ENCODE data around the gene IL17C. TPM values are rescaled to one million over a fixed set of nuclear protein-coding genes. Genes with fewer than 3 reads are reported as not detected.

IL17C gene
- total and polyA plus RNA-seq, 2 donors (not counting 3 experiments of a cell fraction or from before 2014, with no cell fraction given) = 0.17 TPM; not detected in 1

DNA sequence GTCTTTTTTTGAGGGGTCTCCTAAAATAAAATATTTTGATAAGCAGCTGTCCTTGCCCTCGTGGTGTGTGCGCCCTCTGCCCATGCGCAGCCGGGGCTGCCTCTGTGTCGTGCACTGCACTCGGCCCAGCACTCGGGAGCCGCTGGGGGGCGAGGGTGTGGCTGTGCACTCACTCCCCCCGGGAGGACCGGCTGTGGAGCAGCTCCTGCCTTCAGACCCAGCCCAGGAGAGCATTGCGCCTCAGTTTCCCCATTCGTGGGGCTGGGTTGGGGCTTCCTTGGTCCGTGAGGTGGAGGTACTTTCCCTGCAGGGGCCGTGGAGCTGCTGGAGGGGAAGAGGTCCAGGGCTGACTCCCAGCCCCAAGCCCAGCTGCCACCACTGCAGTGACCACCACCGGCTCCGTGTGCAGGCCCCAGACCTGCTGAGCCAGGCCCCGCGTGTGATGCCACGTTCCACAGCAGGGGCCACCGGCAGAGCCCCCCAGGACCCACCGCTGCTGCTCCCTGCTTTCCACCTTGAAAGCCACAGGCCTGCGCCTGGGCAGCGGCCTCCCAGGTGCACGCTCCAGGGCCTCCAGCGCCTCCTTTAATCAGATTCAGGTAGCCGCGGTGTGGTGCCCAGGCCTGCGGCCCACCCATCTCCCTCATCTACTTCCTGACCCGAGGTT is 6.3 kb upstream of the IL17C start:
- H3K27ac ChIP-seq (ENCODE audit: insufficient read depth, low read depth, low read length) = no peak overlapping the region
- no peak overlapping the region for H2AFZ ChIP-seq (ENCODE audit: low read depth, low read length)
- intact Hi-C loops (cut with micrococcal nuclease) (no loop called here), dilution Hi-C loops (cut with MboI; ENCODE audit: extremely low pct_ligation_motif_present, low sequenced_read_pairs) (no loop called here)
- H3K4me2 ChIP-seq (ENCODE audit: insufficient read depth, low read length) = no peak overlapping the region
- peaks cover 2 to 16% of the 10 kb centered on the region in 2 experiments for H3K36me3 ChIP-seq (ENCODE audit: control insufficient read depth in 2 of 2, extremely low read depth in 1 of 2, insufficient read depth in 2 of 2, low read length in 2 of 2)
- H3K4me3 ChIP-seq (replicated peaks in 1 of 3; ENCODE audit: insufficient read depth in 1 of 3, low read depth in 1 of 3, low read length in 3 of 3) = no peak overlapping the region
- DNase-seq (ENCODE audit: low read depth, low spot score) (no peak), FAIRE-seq (no peak)
- POLR2A ChIA-PET = no interaction called here
- peaks cover 8% of the 10 kb centered on the region for H3K4me1 ChIP-seq (ENCODE audit: control insufficient read depth, extremely low read depth, insufficient read depth, low read length)
- H3K9me1 ChIP-seq (replicated peaks; ENCODE audit: control insufficient read depth, extremely low read depth, insufficient read depth, low read length) = no peaks in the 10 kb centered on the region
- H3K27me3 ChIP-seq (ENCODE audit: control insufficient read depth in 2 of 2, insufficient read depth in 2 of 2, low read length in 2 of 2) = no peaks in the 10 kb centered on the region
- CTCF ChIA-PET = no interaction called here
- TF ChIP-seq MYC (IDR thresholded peaks at IDR 0.05; ENCODE audit: low read depth, low read length) (no peak), JUN (IDR thresholded peaks at IDR 0.05; ENCODE audit: borderline replicate concordance, insufficient read depth, insufficient read length, low read depth) (no peak), GATA2 (IDR thresholded peaks at IDR 0.05; ENCODE audit: insufficient read depth, insufficient read length, low read depth, low read length) (no peak), FOS (IDR thresholded peaks at IDR 0.05; ENCODE audit: borderline replicate concordance, insufficient read depth, low read length) (no peak), POLR2AphosphoS5 (IDR thresholded peaks at IDR 0.05; ENCODE audit: insufficient read depth, low read depth, low read length) (no peak), POLR2A (IDR thresholded peaks at IDR 0.05; ENCODE audit: low read depth, low read length) (no peak), EZH2 (IDR thresholded peaks at IDR 0.05; ENCODE audit: borderline replicate concordance, low read depth, low read length, severe bottlenecking) (no peak)
- TF ChIP-seq, protein P1, sequence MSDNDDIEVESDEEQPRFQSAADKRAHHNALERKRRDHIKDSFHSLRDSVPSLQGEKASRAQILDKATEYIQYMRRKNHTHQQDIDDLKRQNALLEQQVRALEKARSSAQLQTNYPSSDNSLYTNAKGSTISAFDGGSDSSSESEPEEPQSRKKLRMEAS (IDR thresholded peaks at IDR 0.05; ENCODE audit: insufficient read depth, insufficient read length) = no peak
- TF ChIP-seq, protein P2, sequence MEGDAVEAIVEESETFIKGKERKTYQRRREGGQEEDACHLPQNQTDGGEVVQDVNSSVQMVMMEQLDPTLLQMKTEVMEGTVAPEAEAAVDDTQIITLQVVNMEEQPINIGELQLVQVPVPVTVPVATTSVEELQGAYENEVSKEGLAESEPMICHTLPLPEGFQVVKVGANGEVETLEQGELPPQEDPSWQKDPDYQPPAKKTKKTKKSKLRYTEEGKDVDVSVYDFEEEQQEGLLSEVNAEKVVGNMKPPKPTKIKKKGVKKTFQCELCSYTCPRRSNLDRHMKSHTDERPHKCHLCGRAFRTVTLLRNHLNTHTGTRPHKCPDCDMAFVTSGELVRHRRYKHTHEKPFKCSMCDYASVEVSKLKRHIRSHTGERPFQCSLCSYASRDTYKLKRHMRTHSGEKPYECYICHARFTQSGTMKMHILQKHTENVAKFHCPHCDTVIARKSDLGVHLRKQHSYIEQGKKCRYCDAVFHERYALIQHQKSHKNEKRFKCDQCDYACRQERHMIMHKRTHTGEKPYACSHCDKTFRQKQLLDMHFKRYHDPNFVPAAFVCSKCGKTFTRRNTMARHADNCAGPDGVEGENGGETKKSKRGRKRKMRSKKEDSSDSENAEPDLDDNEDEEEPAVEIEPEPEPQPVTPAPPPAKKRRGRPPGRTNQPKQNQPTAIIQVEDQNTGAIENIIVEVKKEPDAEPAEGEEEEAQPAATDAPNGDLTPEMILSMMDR (IDR thresholded peaks at IDR 0.05; ENCODE audit: extremely low read depth in 1 of 2, insufficient read depth in 1 of 2, low read depth in 1 of 2, low read length in 2 of 2) = no peak
- H4K20me1 ChIP-seq (replicated peaks; ENCODE audit: control insufficient read depth, extremely low read depth, insufficient read depth, low read length) = no peaks in the 10 kb centered on the region
- no peak overlapping the region for H3K9ac ChIP-seq (replicated peaks; ENCODE audit: extremely low read depth, insufficient read depth, low read length)
- no TSS peak for BruUV-seq (replicated peaks)
- H3K79me2 ChIP-seq (ENCODE audit: control insufficient read depth, insufficient read depth, low read length) = no peaks in the 10 kb centered on the region
- H3K9me3 ChIP-seq (replicated peaks; ENCODE audit: control insufficient read depth, insufficient read depth, low read length) = no peaks in the 10 kb centered on the region

Data from endothelial cell of umbilical vein (primary cell).